Measurements from ENCODE around the gene RAB40C.

RAB40C gene

DNA sequence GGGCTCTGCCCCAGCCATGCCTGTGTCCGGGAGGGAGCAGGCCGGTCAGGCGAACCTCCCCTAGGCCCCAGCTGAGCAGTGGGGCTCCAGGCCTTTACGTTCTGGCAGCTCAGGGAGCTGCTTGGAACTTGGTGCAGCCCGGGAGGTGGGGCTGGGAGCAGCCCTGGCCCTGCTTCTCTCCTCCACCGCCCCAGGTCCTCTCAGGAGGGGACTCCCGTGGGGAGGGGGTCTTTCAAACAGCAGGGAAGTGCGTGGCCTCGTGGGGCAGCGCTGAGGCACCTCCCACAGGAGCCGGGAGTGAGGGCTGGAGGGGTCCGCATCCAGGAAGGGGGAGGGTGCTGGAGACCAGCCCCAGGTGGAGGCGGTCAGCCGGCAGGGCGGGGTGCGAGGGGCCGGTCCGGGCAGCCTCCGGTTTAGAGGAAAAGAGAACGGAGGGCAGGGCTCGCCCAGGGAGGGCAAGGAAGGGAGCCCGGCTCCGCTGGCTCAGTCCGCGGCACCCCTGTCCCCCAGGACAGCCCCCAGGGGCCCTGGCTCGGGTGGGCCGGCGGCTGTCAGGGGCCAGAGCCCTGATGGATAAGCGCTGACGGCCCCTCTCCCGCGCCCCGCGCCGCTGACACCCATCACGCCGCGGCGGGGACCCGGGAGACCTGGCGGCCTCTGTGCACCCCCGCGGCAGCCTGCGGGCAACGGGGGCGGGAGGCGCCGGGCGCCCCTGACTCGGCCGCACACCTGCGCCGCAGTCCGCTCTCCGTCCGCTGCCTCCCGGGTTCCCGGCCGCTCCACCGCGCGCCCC lies 30.3 kb upstream of the RAB40C start:
- DNase-seq (ENCODE audit: low read depth): no peak

- DNase-seq (ENCODE audit: low read depth): no peak
Measured at GRCh38 chr16:560204-560700, 29.6 kb upstream of the RAB40C start, which contains the start of gene PRR35. PRR35 (plus strand) TSS chr16:560394; CDS start chr16:563295, 2,901 bp downstream.

GRCh38 chr16:560701-561412 lies 29.0 kb upstream of the RAB40C start:
- DNase-seq (ENCODE audit: low read depth): no peak

GRCh38 chr16:561413-561794 lies 28.5 kb upstream of the RAB40C start:
- DNase-seq (ENCODE audit: low read depth): no peak

DNA sequence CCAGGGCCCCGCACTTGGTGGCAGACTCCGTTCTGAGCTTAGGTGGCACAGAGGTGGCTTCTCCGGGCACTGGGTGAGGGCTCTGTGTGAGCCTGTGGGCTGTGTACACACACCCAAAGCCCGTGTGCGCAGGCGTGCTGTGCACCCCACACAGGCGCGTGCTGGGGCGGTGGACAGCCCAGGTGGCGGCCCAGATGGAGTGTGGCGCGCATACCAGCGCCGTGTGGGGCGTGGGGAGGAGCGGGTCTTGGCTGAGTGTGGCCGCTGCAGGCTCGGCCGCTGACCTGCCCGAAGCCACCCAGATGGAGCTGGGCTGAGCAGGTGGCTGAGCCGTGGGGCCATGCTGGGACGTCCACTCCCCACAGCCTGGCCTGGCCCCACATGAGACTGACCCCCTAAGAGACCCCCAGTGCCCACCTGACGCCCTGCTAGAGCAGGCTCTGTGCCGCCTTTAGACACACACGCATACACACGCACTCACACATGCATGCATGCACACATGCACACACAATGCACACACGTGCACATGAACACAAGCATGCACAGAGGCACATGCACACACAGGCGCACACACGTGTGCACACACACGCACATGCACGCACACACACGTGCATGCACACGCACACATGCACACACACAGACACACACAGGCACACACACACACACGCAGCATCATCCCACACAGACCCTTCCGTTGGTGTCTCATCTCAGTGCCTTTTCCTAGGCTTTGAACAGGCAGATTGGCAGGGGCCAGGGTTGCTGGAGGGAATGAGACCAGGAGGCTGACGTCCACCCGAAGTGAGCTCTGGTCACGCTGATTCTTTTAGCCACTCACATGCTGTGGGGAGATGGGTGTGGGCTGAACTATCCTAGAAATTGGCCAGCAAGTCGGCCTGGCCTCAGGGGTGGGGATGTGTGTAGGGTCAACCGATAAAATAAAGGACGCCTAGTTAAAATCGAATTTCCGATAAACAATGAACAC lies 27.6 kb upstream of the RAB40C start:
- no peak for DNase-seq (ENCODE audit: low read depth)

DNA sequence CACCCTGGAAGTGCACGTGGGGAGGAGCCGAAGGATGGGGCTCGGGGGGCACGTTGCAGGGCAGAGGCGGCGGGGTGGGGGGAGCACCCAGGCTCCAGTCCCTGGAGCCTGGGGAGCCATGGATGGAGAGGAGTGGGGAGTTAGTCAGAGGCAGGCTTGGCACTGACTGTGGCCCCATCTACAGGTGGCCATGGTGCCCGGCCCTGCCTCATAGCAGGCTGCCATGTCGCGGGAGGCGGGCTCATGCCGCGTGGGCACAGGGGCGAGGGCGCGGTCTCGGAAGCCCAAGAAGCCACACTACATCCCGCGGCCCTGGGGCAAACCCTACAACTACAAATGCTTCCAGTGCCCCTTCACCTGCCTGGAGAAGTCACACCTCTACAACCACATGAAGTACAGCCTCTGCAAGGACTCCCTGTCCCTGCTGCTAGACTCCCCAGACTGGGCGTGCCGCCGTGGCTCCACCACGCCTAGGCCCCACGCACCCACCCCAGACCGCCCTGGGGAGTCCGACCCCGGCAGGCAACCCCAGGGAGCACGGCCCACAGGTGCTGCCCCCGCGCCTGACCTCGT lies 26.7 kb upstream of the RAB40C start:
- no peak for DNase-seq (ENCODE audit: low read depth)

- DNase-seq (ENCODE audit: low read depth): no peak
Measured at GRCh38 chr16:564690-565418, 25.0 kb upstream of the RAB40C start.

DNA sequence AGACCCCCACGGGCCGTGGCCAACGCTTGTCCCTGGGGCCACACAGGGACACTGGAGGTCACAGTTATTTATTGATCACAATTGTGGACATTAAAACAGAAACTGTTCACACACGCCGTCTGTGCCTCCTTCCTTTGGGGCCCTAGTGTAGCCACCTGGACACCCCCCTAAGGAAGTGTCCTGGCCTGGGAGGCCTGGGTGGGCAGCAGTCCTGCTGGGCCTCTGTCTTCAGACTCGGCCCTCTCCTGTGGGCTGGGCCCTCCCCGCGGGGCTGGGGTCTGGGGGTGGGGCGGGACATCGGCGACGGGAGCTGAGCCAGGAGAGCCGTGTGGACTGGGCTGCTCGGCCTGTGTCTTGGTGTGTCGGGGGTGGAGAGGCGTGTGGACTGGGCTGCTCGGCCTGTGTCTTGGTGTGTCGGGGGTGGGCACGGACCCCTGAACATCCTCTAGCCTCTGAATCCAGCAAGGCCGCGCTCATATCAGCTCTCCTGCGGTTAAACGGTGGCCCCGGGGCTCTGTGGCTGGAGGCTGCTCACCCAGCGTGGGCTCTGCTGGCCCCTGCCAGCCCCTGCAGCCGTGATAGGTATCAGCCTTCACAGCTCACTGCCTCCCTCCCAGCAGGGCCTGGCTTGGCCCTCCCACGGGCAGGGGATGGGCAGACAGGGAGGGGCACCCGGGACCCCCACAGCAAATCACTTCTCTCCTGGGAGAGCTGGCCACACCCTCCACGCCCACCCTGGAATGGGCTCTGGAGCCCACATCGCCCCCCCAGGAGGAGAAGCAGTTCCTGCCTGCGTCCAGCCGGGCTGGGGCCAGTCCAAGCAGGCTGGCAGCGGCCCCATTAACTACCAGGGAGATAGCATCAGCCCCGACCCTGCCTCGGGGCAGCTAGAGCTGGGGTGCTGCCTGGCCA lies 24.2 kb upstream of the RAB40C start:
- DNase-seq (ENCODE audit: low read depth): no peak

- DNase-seq (ENCODE audit: low read depth): no peak
Measured at GRCh38 chr16:566475-567372, 23.1 kb upstream of the RAB40C start, which contains the start of gene NHLRC4. NHLRC4 (plus strand) TSS chr16:567005; CDS start chr16:568048, 1,043 bp downstream.

GRCh38 chr16:567373-568256 lies 22.3 kb upstream of the RAB40C start:
- DNase-seq (ENCODE audit: low read depth): no peak

- DNase-seq (ENCODE audit: low read depth): no peak
Measured at GRCh38 chr16:568401-569258, 21.2 kb upstream of the RAB40C start.

- DNase-seq (ENCODE audit: low read depth): peak; percentile 39
Measured at GRCh38 chr16:569445-570254, 20.2 kb upstream of the RAB40C start, which contains the start of gene PIGQ. PIGQ (plus strand) TSS chr16:569968; CDS start chr16:574075, 4,107 bp downstream.

GRCh38 chr16:572865-573650 lies 16.8 kb upstream of the RAB40C start:
- DNase-seq (ENCODE audit: low read depth): no peak

DNA sequence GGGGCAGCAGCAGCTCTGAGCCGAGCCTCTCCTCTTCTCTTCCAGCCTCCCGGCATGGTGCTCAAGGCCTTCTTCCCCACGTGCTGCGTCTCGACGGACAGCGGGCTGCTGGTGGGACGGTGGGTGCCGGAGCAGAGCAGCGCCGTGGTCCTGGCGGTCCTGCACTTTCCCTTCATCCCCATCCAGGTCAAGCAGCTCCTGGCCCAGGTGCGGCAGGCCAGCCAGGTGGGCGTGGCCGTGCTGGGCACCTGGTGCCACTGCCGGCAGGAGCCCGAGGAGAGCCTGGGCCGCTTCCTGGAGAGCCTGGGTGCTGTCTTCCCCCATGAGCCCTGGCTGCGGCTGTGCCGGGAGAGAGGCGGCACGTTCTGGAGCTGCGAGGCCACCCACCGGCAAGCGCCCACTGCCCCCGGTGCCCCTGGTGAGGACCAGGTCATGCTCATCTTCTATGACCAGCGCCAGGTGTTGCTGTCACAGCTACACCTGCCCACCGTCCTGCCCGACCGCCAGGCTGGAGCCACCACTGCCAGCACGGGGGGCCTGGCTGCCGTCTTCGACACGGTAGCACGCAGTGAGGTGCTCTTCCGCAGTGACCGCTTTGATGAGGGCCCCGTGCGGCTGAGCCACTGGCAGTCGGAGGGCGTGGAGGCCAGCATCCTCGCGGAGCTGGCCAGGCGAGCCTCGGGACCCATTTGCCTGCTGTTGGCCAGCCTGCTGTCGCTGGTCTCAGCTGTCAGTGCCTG lies 15.7 kb upstream of the RAB40C start:
- no peak for DNase-seq (ENCODE audit: low read depth)
